ENCODE measurements around the gene EIF1AX.
"Not testable (repeated sequence)": the region's sequence is repeated elsewhere in the genome, so short reads cannot be mapped to it uniquely, and the experiment has no call there.

The EIF1AX gene

DNA sequence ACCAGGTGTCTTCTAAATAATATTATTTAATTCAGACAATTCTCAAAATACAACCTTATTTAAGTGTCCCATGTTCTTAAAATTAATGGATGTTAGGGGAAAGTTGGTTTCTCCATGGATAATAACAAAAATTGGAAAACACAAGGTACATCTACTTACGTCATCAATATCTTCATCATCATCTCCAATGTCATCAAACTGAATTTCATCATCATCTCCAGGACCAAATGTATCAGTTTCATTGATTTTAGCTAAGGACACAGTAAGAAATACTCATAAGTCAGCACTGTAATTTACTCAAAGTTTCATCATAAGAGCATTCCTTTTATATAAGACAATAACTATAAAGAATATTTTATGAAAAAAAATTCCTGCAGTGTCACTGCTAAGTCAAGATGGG is 11.3 kb downstream of the EIF1AX start:
- Histone ChIP-seq H3K9me3 (ENCODE audit: control insufficient read depth in 5 of 5, low read length in 5 of 5) (no peaks in the 10 kb centered on the region), H3K36me3 (ENCODE audit: control insufficient read depth in 5 of 5, insufficient read depth in 5 of 5, low read length in 5 of 5) (peaks cover 32 to 64% (median 41%) of the 10 kb centered on the region in 5 donors), H3K27ac (ENCODE audit: low read depth, low read length) (no peak overlapping the region), H3K9ac (ENCODE audit: low read length in 5 of 5) (no peak overlapping the region), H3K4me3 (ENCODE audit: low read depth in 1 of 5, low read length in 5 of 5) (no peak overlapping the region), H3K27me3 (ENCODE audit: control insufficient read depth in 5 of 5, insufficient read depth in 4 of 5, low read length in 5 of 5) (no peaks in the 10 kb centered on the region), H3K4me1 (ENCODE audit: control insufficient read depth in 5 of 5, insufficient read depth in 5 of 5, low read length in 5 of 5) (peaks cover 0 to 4% (median 0%) of the 10 kb centered on the region in 5 donors)

DNA sequence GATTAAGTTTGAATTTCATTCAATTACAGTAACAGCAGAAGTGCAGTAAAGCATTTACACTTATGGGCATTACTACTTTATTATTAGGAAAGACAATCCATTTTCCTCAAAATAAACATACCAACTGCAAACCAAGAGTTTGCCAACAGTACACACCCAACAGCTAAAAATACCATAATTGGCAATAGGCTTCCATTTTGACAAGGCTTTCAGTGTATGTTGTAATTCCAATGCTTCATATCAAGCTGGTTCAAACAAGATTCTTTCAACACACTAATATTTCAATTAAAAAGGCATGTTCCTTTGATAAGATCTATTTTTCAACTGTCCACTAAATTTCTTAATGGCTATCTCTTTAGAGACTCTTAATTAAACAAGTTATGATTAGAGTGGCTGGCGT is 12.1 kb downstream of the EIF1AX start:
- Histone ChIP-seq H3K9me3 (ENCODE audit: control insufficient read depth in 5 of 5, low read length in 5 of 5) (no peaks in the 10 kb centered on the region), H3K9ac (ENCODE audit: low read length in 5 of 5) (no peak overlapping the region), H3K27me3 (ENCODE audit: control insufficient read depth in 5 of 5, insufficient read depth in 4 of 5, low read length in 5 of 5) (no peaks in the 10 kb centered on the region), H3K4me3 (ENCODE audit: low read depth in 1 of 5, low read length in 5 of 5) (no peak overlapping the region), H3K36me3 (ENCODE audit: control insufficient read depth in 5 of 5, insufficient read depth in 5 of 5, low read length in 5 of 5) (peaks cover 35 to 60% (median 43%) of the 10 kb centered on the region in 5 donors), H3K4me1 (ENCODE audit: control insufficient read depth in 5 of 5, insufficient read depth in 5 of 5, low read length in 5 of 5) (peaks cover 0 to 4% (median 0%) of the 10 kb centered on the region in 5 donors), H3K27ac (ENCODE audit: low read depth, low read length) (no peak overlapping the region)

DNA sequence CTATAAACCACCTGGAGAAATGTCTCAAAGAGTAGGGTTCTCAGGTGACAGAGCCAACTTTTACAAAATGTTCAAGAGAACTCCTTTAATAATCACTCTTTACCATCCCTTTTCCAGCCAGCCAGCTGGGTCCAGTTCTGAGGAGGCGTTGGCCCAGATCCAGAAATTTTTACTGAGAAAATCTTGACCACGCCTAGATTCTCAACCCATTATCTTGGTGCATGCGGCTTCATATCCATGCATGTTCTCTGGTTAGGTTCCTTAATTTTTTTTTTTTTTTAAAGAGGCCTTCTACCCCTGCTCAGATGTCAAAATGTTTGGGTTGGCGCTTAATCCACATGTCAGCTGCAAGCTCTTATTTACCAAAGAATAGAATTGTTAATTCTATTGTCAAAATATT is 13.0 kb downstream of the EIF1AX start:
- H3K36me3 ChIP-seq (ENCODE audit: control insufficient read depth in 5 of 5, insufficient read depth in 5 of 5, low read length in 5 of 5) = peaks cover 36 to 58% (median 42%) of the 10 kb centered on the region in 5 donors
- H3K4me1 ChIP-seq (ENCODE audit: control insufficient read depth in 5 of 5, insufficient read depth in 5 of 5, low read length in 5 of 5) = peaks cover 0 to 4% (median 0%) of the 10 kb centered on the region in 5 donors
- H3K9ac ChIP-seq (ENCODE audit: low read length in 5 of 5) = no peak overlapping the region
- H3K9me3 ChIP-seq (ENCODE audit: control insufficient read depth in 5 of 5, low read length in 5 of 5) = no peaks in the 10 kb centered on the region
- H3K27ac ChIP-seq (ENCODE audit: low read depth, low read length) = no peak overlapping the region
- H3K27me3 ChIP-seq (ENCODE audit: control insufficient read depth in 5 of 5, insufficient read depth in 4 of 5, low read length in 5 of 5) = no peaks in the 10 kb centered on the region
- no peak overlapping the region for H3K4me3 ChIP-seq (ENCODE audit: low read depth in 1 of 5, low read length in 5 of 5)

DNA sequence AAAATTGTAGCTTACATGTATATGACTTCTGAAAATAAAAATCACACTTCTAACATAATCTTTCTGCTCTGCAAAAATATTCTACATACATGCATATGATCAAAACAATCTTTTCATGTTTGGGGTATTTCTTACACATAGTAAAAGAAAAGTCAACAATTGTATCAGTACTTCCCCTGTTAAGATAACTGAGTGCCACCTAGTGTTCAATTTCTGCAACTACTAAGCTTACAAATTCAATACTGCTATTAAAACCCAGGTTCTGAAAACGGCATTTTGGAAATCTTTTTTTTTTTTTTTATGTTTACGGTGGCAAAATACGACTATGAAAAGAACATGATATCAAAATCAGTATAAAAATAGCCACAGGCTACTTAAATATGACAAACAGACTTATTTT is 14.2 kb downstream of the EIF1AX start:
- not testable (repeated sequence) for H3K9ac ChIP-seq (ENCODE audit: low read length in 5 of 5); H3K4me3 ChIP-seq (ENCODE audit: low read depth in 1 of 5, low read length in 5 of 5); H3K9me3 ChIP-seq (ENCODE audit: control insufficient read depth in 5 of 5, low read length in 5 of 5); H3K27me3 ChIP-seq (ENCODE audit: control insufficient read depth in 5 of 5, insufficient read depth in 4 of 5, low read length in 5 of 5); H3K27ac ChIP-seq (ENCODE audit: low read depth, low read length); H3K4me1 ChIP-seq (ENCODE audit: control insufficient read depth in 5 of 5, insufficient read depth in 5 of 5, low read length in 5 of 5)
- H3K36me3 ChIP-seq (ENCODE audit: control insufficient read depth in 5 of 5, insufficient read depth in 5 of 5, low read length in 5 of 5) = peaks cover 25 to 47% (median 32%) of the 10 kb centered on the region in 5 donors

DNA sequence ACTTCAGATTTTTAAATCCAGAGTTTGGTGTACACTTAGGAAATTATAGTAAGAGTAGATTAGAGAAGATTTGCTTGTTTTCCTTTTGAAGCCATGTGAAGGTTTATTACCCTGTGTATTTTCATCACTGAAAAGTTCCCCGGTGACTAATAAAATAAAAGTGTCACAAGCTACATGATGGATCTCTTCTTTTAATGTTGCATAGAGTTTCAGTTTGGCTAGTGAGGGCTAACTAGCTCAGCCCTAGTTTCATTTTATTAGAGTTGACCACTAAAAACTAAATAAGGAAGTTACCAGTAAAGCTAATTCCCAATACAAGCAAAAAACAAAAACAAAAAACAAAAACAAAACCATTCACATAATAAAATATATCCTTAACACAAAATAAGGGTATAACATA is 14.8 kb downstream of the EIF1AX start:
- not testable (repeated sequence) for H3K4me3 ChIP-seq (ENCODE audit: low read depth in 1 of 5, low read length in 5 of 5); H3K9ac ChIP-seq (ENCODE audit: low read length in 5 of 5); H3K9me3 ChIP-seq (ENCODE audit: control insufficient read depth in 5 of 5, low read length in 5 of 5); H3K27me3 ChIP-seq (ENCODE audit: control insufficient read depth in 5 of 5, insufficient read depth in 4 of 5, low read length in 5 of 5); H3K4me1 ChIP-seq (ENCODE audit: control insufficient read depth in 5 of 5, insufficient read depth in 5 of 5, low read length in 5 of 5); H3K27ac ChIP-seq (ENCODE audit: low read depth, low read length)
- H3K36me3 ChIP-seq (ENCODE audit: control insufficient read depth in 5 of 5, insufficient read depth in 5 of 5, low read length in 5 of 5) = peaks cover 22 to 42% (median 26%) of the 10 kb centered on the region in 5 donors

DNA sequence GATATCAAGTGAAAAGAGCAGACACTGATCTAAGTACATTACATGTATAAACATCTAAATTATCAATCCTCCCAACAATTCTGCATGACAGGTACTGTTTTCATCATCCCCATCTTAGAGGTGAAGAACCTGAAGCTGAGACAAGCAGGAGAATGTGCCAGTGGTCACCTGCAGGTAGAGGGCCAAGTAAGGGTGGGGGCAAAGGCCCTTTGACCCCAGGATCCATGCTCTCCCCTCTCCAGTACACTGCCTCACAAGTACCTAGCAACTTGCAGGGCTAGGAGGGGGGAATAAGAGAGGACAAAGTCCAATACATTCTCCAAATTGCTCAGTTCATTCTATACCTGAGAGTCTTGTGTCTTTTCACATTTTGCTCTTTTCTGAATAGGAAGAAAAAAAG is 16.7 kb downstream of the EIF1AX start:
- H3K27ac ChIP-seq (ENCODE audit: low read depth, low read length) = no peak overlapping the region
- no peaks in the 10 kb centered on the region for H3K9me3 ChIP-seq (ENCODE audit: control insufficient read depth in 5 of 5, low read length in 5 of 5)
- H3K36me3 ChIP-seq (ENCODE audit: control insufficient read depth in 5 of 5, insufficient read depth in 5 of 5, low read length in 5 of 5) = peaks cover 12 to 24% (median 17%) of the 10 kb centered on the region in 5 donors
- H3K27me3 ChIP-seq (ENCODE audit: control insufficient read depth in 5 of 5, insufficient read depth in 4 of 5, low read length in 5 of 5) = no peaks in the 10 kb centered on the region
- H3K4me3 ChIP-seq (ENCODE audit: low read depth in 1 of 5, low read length in 5 of 5) = no peak overlapping the region
- H3K9ac ChIP-seq (ENCODE audit: low read length in 5 of 5) = no peak overlapping the region
- H3K4me1 ChIP-seq (ENCODE audit: control insufficient read depth in 5 of 5, insufficient read depth in 5 of 5, low read length in 5 of 5) = peaks cover 0 to 4% (median 0%) of the 10 kb centered on the region in 5 donors

- Histone ChIP-seq H3K9me3 (ENCODE audit: control insufficient read depth in 5 of 5, low read length in 5 of 5) (peaks cover 0 to 6% (median 4%) of the 10 kb centered on the region in 5 donors), H3K27me3 (ENCODE audit: control insufficient read depth in 5 of 5, insufficient read depth in 4 of 5, low read length in 5 of 5) (peaks cover 6 to 27% (median 19%) of the 10 kb centered on the region in 5 donors), H3K27ac (ENCODE audit: low read depth, low read length) (no peak overlapping the region), H3K9ac (ENCODE audit: low read length in 5 of 5) (no peak overlapping the region), H3K4me3 (ENCODE audit: low read depth in 1 of 5, low read length in 5 of 5) (no peak overlapping the region), H3K4me1 (ENCODE audit: control insufficient read depth in 5 of 5, insufficient read depth in 5 of 5, low read length in 5 of 5) (peaks cover 0 to 14% (median 10%) of the 10 kb centered on the region in 5 donors), H3K36me3 (ENCODE audit: control insufficient read depth in 5 of 5, insufficient read depth in 5 of 5, low read length in 5 of 5) (no peaks in the 10 kb centered on the region)
Observed at GRCh38 chrX:20118065-20118824, 23.4 kb downstream of the EIF1AX start.

DNA sequence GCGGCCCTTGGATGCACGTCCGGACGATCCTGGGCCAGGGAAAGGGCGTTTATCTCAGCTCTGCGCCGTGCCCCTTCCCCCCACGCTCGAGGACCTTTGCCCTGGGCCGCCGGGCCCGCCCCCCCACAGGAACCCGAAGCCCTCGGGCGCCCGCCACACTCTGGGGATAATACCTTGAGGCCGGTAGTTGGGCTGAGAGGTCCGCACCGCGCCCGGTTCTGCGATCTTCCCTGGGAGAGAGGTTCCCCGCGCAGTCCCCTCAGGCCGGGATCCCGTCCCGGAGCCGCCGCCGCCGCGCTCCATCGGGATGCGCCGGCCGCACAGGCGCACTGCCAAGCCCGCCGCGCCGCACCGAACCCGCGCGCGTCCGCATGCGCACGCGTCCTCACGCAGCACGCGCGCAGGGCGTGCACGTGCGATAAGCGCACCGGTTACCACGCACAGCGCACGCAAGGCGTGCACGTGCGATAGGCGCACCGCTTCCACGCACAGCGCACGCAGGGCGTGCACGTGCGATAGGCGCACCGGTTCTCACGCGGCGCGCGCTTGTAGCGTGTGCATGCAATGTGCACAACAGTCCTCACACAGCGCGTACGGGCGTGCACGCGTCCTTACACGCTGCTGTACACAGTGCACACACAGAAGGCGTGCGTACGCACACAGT is 24.9 kb downstream of the EIF1AX start, which contains the start of gene MAP7D2:
Gene MAP7D2, minus strand, starts transcription at position 331 of the 664 bp plus-strand sequence. Its CDS starts 28 bp downstream, at position 303.
- H3K27ac ChIP-seq (ENCODE audit: low read depth, low read length) = no peak within 1 kb of the TSS
- peak within 1 kb of the TSS; percentile 35 to 62 (median 44) for H3K4me3 ChIP-seq (ENCODE audit: low read depth in 1 of 5, low read length in 5 of 5)
- no peak within 1 kb of the TSS for H3K9ac ChIP-seq (ENCODE audit: low read length in 5 of 5)
- H3K36me3 ChIP-seq (ENCODE audit: control insufficient read depth in 5 of 5, insufficient read depth in 5 of 5, low read length in 5 of 5) = no peaks in the 10 kb centered on the region
- peaks cover 0 to 6% (median 4%) of the 10 kb centered on the region in 5 donors for H3K9me3 ChIP-seq (ENCODE audit: control insufficient read depth in 5 of 5, low read length in 5 of 5)
- peaks cover 0 to 14% (median 10%) of the 10 kb centered on the region in 5 donors for H3K4me1 ChIP-seq (ENCODE audit: control insufficient read depth in 5 of 5, insufficient read depth in 5 of 5, low read length in 5 of 5)
- peaks cover 6 to 27% (median 19%) of the 10 kb centered on the region in 5 donors for H3K27me3 ChIP-seq (ENCODE audit: control insufficient read depth in 5 of 5, insufficient read depth in 4 of 5, low read length in 5 of 5)

- Histone ChIP-seq H3K36me3 (ENCODE audit: control insufficient read depth in 5 of 5, insufficient read depth in 5 of 5, low read length in 5 of 5) (no peaks in the 10 kb centered on the region), H3K9ac (ENCODE audit: low read length in 5 of 5) (no peak overlapping the region), H3K27ac (ENCODE audit: low read depth, low read length) (no peak overlapping the region), H3K4me3 (ENCODE audit: low read depth in 1 of 5, low read length in 5 of 5) (peak overlapping the region in 3 of 5 donors; percentile 42 to 62 (median 47)), H3K9me3 (ENCODE audit: control insufficient read depth in 5 of 5, low read length in 5 of 5) (peaks cover 0 to 6% (median 4%) of the 10 kb centered on the region in 5 donors), H3K4me1 (ENCODE audit: control insufficient read depth in 5 of 5, insufficient read depth in 5 of 5, low read length in 5 of 5) (peaks cover 0 to 14% (median 10%) of the 10 kb centered on the region in 5 donors), H3K27me3 (ENCODE audit: control insufficient read depth in 5 of 5, insufficient read depth in 4 of 5, low read length in 5 of 5) (peaks cover 6 to 28% (median 19%) of the 10 kb centered on the region in 5 donors)
Observed at GRCh38 chrX:20116087-20116576, 25.5 kb downstream of the EIF1AX start.

Measured in subcutaneous abdominal adipose tissue (tissue), 5 donors.